Activated CD4-positive, alpha-beta T cell treated with anti-CD3 and anti-CD28 coated beads, Interleukin-2, amount 10 ng/mL, durations not matched to agents 24 days and 14 days (primary cell): ENCODE measurements around the gene PTPN3. TPM values are rescaled to one million over a fixed set of nuclear protein-coding genes. Genes with fewer than 3 reads are reported as not detected.
"Not testable (repeated sequence)": the region's sequence is repeated elsewhere in the genome, so short reads cannot be mapped to it uniquely, and the experiment has no call there.

Experiments
- DNase-seq: peaks from one replicate; pipeline ENCODE4 v3.0.0; 2022
- H3K27ac Mint-ChIP-seq: one replicate; pipeline ENCODE4 v1.8.0; 2022; ENCODE audit warnings: mild to moderate bottlenecking, mixed read lengths
- H3K27me3 Mint-ChIP-seq: one replicate; pipeline ENCODE4 v1.8.0; 2022; ENCODE audit warnings: mixed read lengths
- H3K36me3 Mint-ChIP-seq: one replicate; pipeline ENCODE4 v1.8.0; 2022; ENCODE audit warnings: low read depth, mild to moderate bottlenecking, mixed read lengths
- H3K4me1 Mint-ChIP-seq: one replicate; pipeline ENCODE4 v1.8.0; 2021; ENCODE audit warnings: mixed read lengths
- H3K4me3 Mint-ChIP-seq: one replicate; pipeline ENCODE4 v1.8.0; 2022; ENCODE audit warnings: mild to moderate bottlenecking, moderate library complexity, mixed read lengths
- H3K9me3 Mint-ChIP-seq: one replicate; pipeline ENCODE4 v1.8.0; 2021; ENCODE audit warnings: mixed read lengths
- intact Hi-C: fragments of 100-400 bp; cut with micrococcal nuclease; formaldehyde crosslinking; loops from one replicate; pipeline ENCODE4 v1.15.1; 2023
- total RNA-seq: library from RNA; stranded (reverse); gene quantifications from 2 replicates; pipeline ENCODE4 v1.2.3, GENCODE V29; 2022

Gene PTPN3
- total RNA-seq: 3.6 and 3.8 TPM in 2 replicates

- Mint-ChIP-seq H3K9me3 (peaks cover 4% of the 10 kb centered on the region), H3K27ac (no peak within 1 kb of the TSS), H3K4me3 (peak within 1 kb of the TSS; percentile 71), H3K27me3 (peaks cover 73% of the 10 kb centered on the region), H3K36me3 (no peaks in the 10 kb centered on the region), H3K4me1 (peaks cover 10% of the 10 kb centered on the region)
- intact Hi-C loops: no loop called here
- DNase-seq: no peak
Measured at GRCh38 chr9:109498195-109499092, at the start of gene PTPN3. TSS of gene PTPN3 (minus strand) at chr9:109498307. CDS start at chr9:109463434, 34,873 bp downstream.

- H3K36me3 Mint-ChIP-seq, intact Hi-C loops, H3K4me1 Mint-ChIP-seq, DNase-seq, H3K27ac Mint-ChIP-seq, H3K4me3 Mint-ChIP-seq: not testable (repeated sequence)
- Mint-ChIP-seq H3K27me3 (peaks cover 10% of the 10 kb centered on the region), H3K9me3 (peaks cover 12% of the 10 kb centered on the region)
Measured at GRCh38 chr9:109544954-109545353, 46.8 kb upstream of the PTPN3 start.

GRCh38 chr9:109542922-109543321, 44.8 kb upstream of the PTPN3 start:
- Mint-ChIP-seq H3K4me1 (no peaks in the 10 kb centered on the region), H3K27ac (no peak overlapping the region), H3K36me3 (no peaks in the 10 kb centered on the region), H3K9me3 (no peaks in the 10 kb centered on the region), H3K27me3 (peaks cover 10% of the 10 kb centered on the region), H3K4me3 (no peak overlapping the region)
- intact Hi-C loops: no loop called here
- DNase-seq: no peak

GRCh38 chr9:109538346-109538745, 40.2 kb upstream of the PTPN3 start:
- intact Hi-C loops: no loop called here
- no peak for DNase-seq
- H3K27me3 Mint-ChIP-seq: peaks cover 12% of the 10 kb centered on the region
- H3K4me1 Mint-ChIP-seq: no peaks in the 10 kb centered on the region
- H3K4me3 Mint-ChIP-seq: no peak overlapping the region
- H3K27ac Mint-ChIP-seq: no peak overlapping the region
- H3K36me3 Mint-ChIP-seq: no peaks in the 10 kb centered on the region
- H3K9me3 Mint-ChIP-seq: no peaks in the 10 kb centered on the region

- Mint-ChIP-seq H3K9me3 (no peaks in the 10 kb centered on the region), H3K27me3 (peaks cover 11% of the 10 kb centered on the region), H3K4me3 (no peak overlapping the region), H3K27ac (no peak overlapping the region), H3K36me3 (no peaks in the 10 kb centered on the region), H3K4me1 (no peaks in the 10 kb centered on the region)
- intact Hi-C loops: no loop called here
- DNase-seq: no peak
Measured at GRCh38 chr9:109537288-109537687, 39.2 kb upstream of the PTPN3 start.

GRCh38 chr9:109536859-109537258, 38.8 kb upstream of the PTPN3 start:
- H3K27me3 Mint-ChIP-seq: peaks cover 12% of the 10 kb centered on the region
- H3K27ac Mint-ChIP-seq: no peak overlapping the region
- intact Hi-C loops: no loop called here
- H3K4me3 Mint-ChIP-seq: no peak overlapping the region
- no peak for DNase-seq
- H3K36me3 Mint-ChIP-seq: no peaks in the 10 kb centered on the region
- H3K4me1 Mint-ChIP-seq: no peaks in the 10 kb centered on the region
- no peaks in the 10 kb centered on the region for H3K9me3 Mint-ChIP-seq

- H3K4me3 Mint-ChIP-seq: no peak overlapping the region
- no peaks in the 10 kb centered on the region for H3K36me3 Mint-ChIP-seq
- no peaks in the 10 kb centered on the region for H3K4me1 Mint-ChIP-seq
- peaks cover 15% of the 10 kb centered on the region for H3K27me3 Mint-ChIP-seq
- H3K27ac Mint-ChIP-seq: no peak overlapping the region
- DNase-seq: no peak
- intact Hi-C loops: no loop called here
- no peaks in the 10 kb centered on the region for H3K9me3 Mint-ChIP-seq
Measured at GRCh38 chr9:109535365-109535764, 37.3 kb upstream of the PTPN3 start.

- Mint-ChIP-seq H3K4me1 (no peaks in the 10 kb centered on the region), H3K9me3 (no peaks in the 10 kb centered on the region), H3K4me3 (no peak overlapping the region), H3K36me3 (no peaks in the 10 kb centered on the region), H3K27me3 (peaks cover 15% of the 10 kb centered on the region), H3K27ac (no peak overlapping the region)
- intact Hi-C loops: no loop called here
- no peak for DNase-seq
Measured at GRCh38 chr9:109534151-109534550, 36.0 kb upstream of the PTPN3 start.

GRCh38 chr9:109532652-109533051, 34.5 kb upstream of the PTPN3 start:
- not testable (repeated sequence) for H3K27ac Mint-ChIP-seq, H3K4me3 Mint-ChIP-seq

GRCh38 chr9:109522106-109522505, 24.0 kb upstream of the PTPN3 start:
- Mint-ChIP-seq H3K27me3 (peaks cover 6% of the 10 kb centered on the region), H3K4me3 (no peak overlapping the region), H3K4me1 (no peaks in the 10 kb centered on the region), H3K36me3 (no peaks in the 10 kb centered on the region), H3K9me3 (no peaks in the 10 kb centered on the region), H3K27ac (no peak overlapping the region)
- no peak for DNase-seq
- intact Hi-C loops: loop anchor here (5.0 kb wide), 1 partner anchor 120 kb away; no protein-coding TSS in a partner anchor

More at GRCh38 chr9:109532652-109533051, 34.5 kb upstream of the PTPN3 start:
- peaks cover 21% of the 10 kb centered on the region for H3K27me3 Mint-ChIP-seq
- H3K36me3 Mint-ChIP-seq, DNase-seq, H3K4me1 Mint-ChIP-seq, intact Hi-C loops, H3K9me3 Mint-ChIP-seq: not testable (repeated sequence)

- H3K4me1 Mint-ChIP-seq: no peaks in the 10 kb centered on the region
Measured at GRCh38 chr9:109520475-109521132, 22.5 kb upstream of the PTPN3 start.

GRCh38 chr9:109519366-109519765, 21.3 kb upstream of the PTPN3 start:
- no peak overlapping the region for H3K27ac Mint-ChIP-seq
- no peaks in the 10 kb centered on the region for H3K9me3 Mint-ChIP-seq
- no peak for DNase-seq
- H3K4me3 Mint-ChIP-seq: no peak overlapping the region
- H3K36me3 Mint-ChIP-seq: no peaks in the 10 kb centered on the region
- intact Hi-C loops: no loop called here
- H3K4me1 Mint-ChIP-seq: no peaks in the 10 kb centered on the region
- peaks cover 17% of the 10 kb centered on the region for H3K27me3 Mint-ChIP-seq

More at GRCh38 chr9:109520475-109521132, 22.5 kb upstream of the PTPN3 start:
- Mint-ChIP-seq H3K36me3 (no peaks in the 10 kb centered on the region), H3K27me3 (peaks cover 11% of the 10 kb centered on the region), H3K4me3 (no peak overlapping the region), H3K27ac (no peak overlapping the region), H3K9me3 (no peaks in the 10 kb centered on the region)
- intact Hi-C loops: loop anchor here (1.0 to 5.0 kb wide), 3 partner anchors 80 to 276 kb away; no protein-coding TSS in a partner anchor
- peak; percentile 85 for DNase-seq

GRCh38 chr9:109518621-109519335, 20.7 kb upstream of the PTPN3 start:
- H3K27me3 Mint-ChIP-seq: peaks cover 21% of the 10 kb centered on the region
- DNase-seq: no peak
- H3K4me3 Mint-ChIP-seq: no peak overlapping the region
- H3K36me3 Mint-ChIP-seq: no peaks in the 10 kb centered on the region
- no peaks in the 10 kb centered on the region for H3K4me1 Mint-ChIP-seq
- intact Hi-C loops: no loop called here
- no peak overlapping the region for H3K27ac Mint-ChIP-seq
- H3K9me3 Mint-ChIP-seq: no peaks in the 10 kb centered on the region
